Measurements from ENCODE around the gene TRAPPC1. TPM values are rescaled to one million over a fixed set of nuclear protein-coding genes. Genes with fewer than 3 reads are reported as not detected.

Gene TRAPPC1
- polyA plus RNA-seq, 1 of the 3 experiments (the other 2 are of a cell fraction), result 555 TPM

GRCh38 chr17:7889166-7889955 is 42.4 kb downstream of the TRAPPC1 start:
- Histone ChIP-seq H2AFZ (ENCODE audit: low read depth) (no peak overlapping the region), H3F3A (replicated peaks; ENCODE audit: insufficient read depth) (peaks cover 17% of the 10 kb centered on the region), H3K4me2 (peak overlapping the region; percentile 86), H3K4me3 (ENCODE audit: low read depth in 2 of 2, low read length in 1 of 2) (peak overlapping the region; percentile 22 to 25), H3K79me2 (ENCODE audit: insufficient read depth) (peaks cover 44% of the 10 kb centered on the region), H3K9ac (peak overlapping the region; percentile 65; the same call in 1 of the 2 replicates), H3K9me3 (no peaks in the 10 kb centered on the region), H3K27ac (ENCODE audit: low read depth in 2 of 2, low read length in 1 of 2) (peak overlapping the region; percentile 96 to 100), H4K20me1 (ENCODE audit: insufficient read depth) (peaks cover 3% of the 10 kb centered on the region; the same call in 1 of the 2 replicates), H3K36me3 (replicated peaks in 1 of 2; ENCODE audit: control insufficient read depth in 1 of 2, insufficient read depth in 2 of 2, low read length in 1 of 2) (peaks cover 29 to 39% of the 10 kb centered on the region in 2 experiments), H3K27me3 (ENCODE audit: insufficient read depth) (no peaks in the 10 kb centered on the region), H3K9me2 (no peaks in the 10 kb centered on the region), H3K4me1 (ENCODE audit: control insufficient read depth in 1 of 2, insufficient read depth in 2 of 2, low read depth in 1 of 2, low read length in 1 of 2) (peaks cover 23 to 37% of the 10 kb centered on the region in 2 experiments)
- ChIA-PET CTCF (interaction anchor here (0.7 to 4.0 kb wide), 14 partner anchors 8 to 202 kb away, joined by 3 to 18 read pairs (median 4); partner anchors contain the start of genes KDM6B and TP53), POLR2A (interaction anchor here (0.7 to 1.4 kb wide), 5 partner anchors 26 to 203 kb away, joined by 3 to 4 read pairs (median 3); partner anchors contain the start of genes NAA38 and RNF227)
- 50% methylated on average over 9 of the region's 11 CpGs for whole genome bisulfite sequencing (ENCODE audit: low lambda C conversion rate)
- DNase-seq, result peak; percentile 94
- TF ChIP-seq SMC3 (IDR thresholded peaks at IDR 0.05; ENCODE audit: low read depth, low read length) (peak; percentile 37; the same call in 1 of the 2 replicates), MXI1 (IDR thresholded peaks at IDR 0.05; ENCODE audit: low read depth, low read length) (peak; percentile 81), ZBTB33 (IDR thresholded peaks at IDR 0.05; ENCODE audit: borderline replicate concordance, low read depth) (no peak), TEAD4 (IDR thresholded peaks at IDR 0.05; ENCODE audit: borderline replicate concordance, insufficient read depth) (no peak), CHD2 (IDR thresholded peaks at IDR 0.05; ENCODE audit: low read length, partially characterized antibody) (peak; percentile 84), RXRA (IDR thresholded peaks at IDR 0.05; ENCODE audit: borderline replicate concordance, low read depth) (peak; percentile 96), TCF12 (IDR thresholded peaks at IDR 0.05) (peak; percentile 91), ELF1 (IDR thresholded peaks at IDR 0.05) (no peak), NFIC (IDR thresholded peaks at IDR 0.05; ENCODE audit: borderline replicate concordance) (peak; percentile 99), RFX5 (IDR thresholded peaks at IDR 0.05; ENCODE audit: low read length) (0 out of 2 replicates have a peak, but pooled peaks have one; percentile 15), RCOR1 (IDR thresholded peaks at IDR 0.05; ENCODE audit: low read length) (peak; percentile 73; the same call in 1 of the 2 replicates), FOXM1 (IDR thresholded peaks at IDR 0.05; ENCODE audit: low read depth) (no peak), PBX3 (IDR thresholded peaks at IDR 0.05) (peak; percentile 75), RAD21 (IDR thresholded peaks at IDR 0.05; ENCODE audit: low read length) (peak; percentile 40), EZH2phosphoT487 (IDR thresholded peaks at IDR 0.05; ENCODE audit: borderline replicate concordance, low read depth) (no peak), GABPA (IDR thresholded peaks at IDR 0.05; ENCODE audit: low read depth) (no peak), NRF1 (IDR thresholded peaks at IDR 0.05; ENCODE audit: low read depth, low read length) (no peak), YY1 (IDR thresholded peaks at IDR 0.05; ENCODE audit: low read depth) (no peak; the same call in 1 of the 2 replicates), SIN3A (IDR thresholded peaks at IDR 0.05; ENCODE audit: borderline replicate concordance, low read depth, low read length) (peak; percentile 82), EP300 (IDR thresholded peaks at IDR 0.05; ENCODE audit: borderline replicate concordance in 1 of 2, low read depth in 1 of 2, low read length in 1 of 2) (peak; percentile 37 to 91; a peak in 2 of 4 replicates), JUND (IDR thresholded peaks at IDR 0.05) (0 out of 2 replicates have a peak, but pooled peaks have one; percentile 14), POLR2AphosphoS5 (IDR thresholded peaks at IDR 0.05; ENCODE audit: low read depth, low read length) (peak; percentile 48; the same call in 1 of the 2 replicates)
- TF ChIP-seq, protein P1, sequence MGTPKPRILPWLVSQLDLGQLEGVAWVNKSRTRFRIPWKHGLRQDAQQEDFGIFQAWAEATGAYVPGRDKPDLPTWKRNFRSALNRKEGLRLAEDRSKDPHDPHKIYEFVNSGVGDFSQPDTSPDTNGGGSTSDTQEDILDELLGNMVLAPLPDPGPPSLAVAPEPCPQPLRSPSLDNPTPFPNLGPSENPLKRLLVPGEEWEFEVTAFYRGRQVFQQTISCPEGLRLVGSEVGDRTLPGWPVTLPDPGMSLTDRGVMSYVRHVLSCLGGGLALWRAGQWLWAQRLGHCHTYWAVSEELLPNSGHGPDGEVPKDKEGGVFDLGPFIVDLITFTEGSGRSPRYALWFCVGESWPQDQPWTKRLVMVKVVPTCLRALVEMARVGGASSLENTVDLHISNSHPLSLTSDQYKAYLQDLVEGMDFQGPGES (IDR thresholded peaks at IDR 0.05; ENCODE audit: low read depth, low read length), result no peak
- TF ChIP-seq, protein P2, sequence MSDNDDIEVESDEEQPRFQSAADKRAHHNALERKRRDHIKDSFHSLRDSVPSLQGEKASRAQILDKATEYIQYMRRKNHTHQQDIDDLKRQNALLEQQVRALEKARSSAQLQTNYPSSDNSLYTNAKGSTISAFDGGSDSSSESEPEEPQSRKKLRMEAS (IDR thresholded peaks at IDR 0.05; ENCODE audit: low read depth), result peak; percentile 63
- TF ChIP-seq, protein P3, sequence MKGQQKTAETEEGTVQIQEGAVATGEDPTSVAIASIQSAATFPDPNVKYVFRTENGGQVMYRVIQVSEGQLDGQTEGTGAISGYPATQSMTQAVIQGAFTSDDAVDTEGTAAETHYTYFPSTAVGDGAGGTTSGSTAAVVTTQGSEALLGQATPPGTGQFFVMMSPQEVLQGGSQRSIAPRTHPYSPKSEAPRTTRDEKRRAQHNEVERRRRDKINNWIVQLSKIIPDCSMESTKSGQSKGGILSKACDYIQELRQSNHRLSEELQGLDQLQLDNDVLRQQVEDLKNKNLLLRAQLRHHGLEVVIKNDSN (IDR thresholded peaks at IDR 0.05; ENCODE audit: borderline replicate concordance, low read depth), result no peak
- TF ChIP-seq, protein P4, sequence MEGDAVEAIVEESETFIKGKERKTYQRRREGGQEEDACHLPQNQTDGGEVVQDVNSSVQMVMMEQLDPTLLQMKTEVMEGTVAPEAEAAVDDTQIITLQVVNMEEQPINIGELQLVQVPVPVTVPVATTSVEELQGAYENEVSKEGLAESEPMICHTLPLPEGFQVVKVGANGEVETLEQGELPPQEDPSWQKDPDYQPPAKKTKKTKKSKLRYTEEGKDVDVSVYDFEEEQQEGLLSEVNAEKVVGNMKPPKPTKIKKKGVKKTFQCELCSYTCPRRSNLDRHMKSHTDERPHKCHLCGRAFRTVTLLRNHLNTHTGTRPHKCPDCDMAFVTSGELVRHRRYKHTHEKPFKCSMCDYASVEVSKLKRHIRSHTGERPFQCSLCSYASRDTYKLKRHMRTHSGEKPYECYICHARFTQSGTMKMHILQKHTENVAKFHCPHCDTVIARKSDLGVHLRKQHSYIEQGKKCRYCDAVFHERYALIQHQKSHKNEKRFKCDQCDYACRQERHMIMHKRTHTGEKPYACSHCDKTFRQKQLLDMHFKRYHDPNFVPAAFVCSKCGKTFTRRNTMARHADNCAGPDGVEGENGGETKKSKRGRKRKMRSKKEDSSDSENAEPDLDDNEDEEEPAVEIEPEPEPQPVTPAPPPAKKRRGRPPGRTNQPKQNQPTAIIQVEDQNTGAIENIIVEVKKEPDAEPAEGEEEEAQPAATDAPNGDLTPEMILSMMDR (IDR thresholded peaks at IDR 0.05), result peak; percentile 51
